ENCODE results near the gene CEP55. TPM values are rescaled to one million over a fixed set of nuclear protein-coding genes. Genes with fewer than 3 reads are reported as not detected.

The CEP55 gene
- total and polyA plus RNA-seq, 4 donors, result under 0.01 to 4.1 (median 0.46) TPM

DNA sequence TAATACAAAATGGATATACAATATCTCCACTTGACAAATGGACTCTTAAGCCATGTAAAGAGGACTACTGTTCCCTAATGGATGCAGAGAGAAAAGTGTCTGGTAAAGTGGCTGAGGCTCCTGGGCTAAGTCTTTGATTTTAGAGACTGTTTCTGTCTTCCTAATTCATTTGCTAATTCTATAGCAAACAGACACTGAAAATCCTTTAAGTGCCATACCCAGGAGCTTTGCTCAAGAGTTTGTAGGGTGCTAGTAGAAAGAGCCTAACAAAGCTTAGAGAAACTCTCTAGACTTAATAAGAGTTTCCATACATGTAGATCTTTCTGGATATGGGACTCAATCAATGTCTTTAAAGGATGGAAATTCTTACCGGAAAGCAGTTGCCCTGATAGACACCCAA lies 16.7 kb downstream of the CEP55 start:
- 57% methylated on average over 1 of the region's 1 CpG for WGBS
- no peak for DNase-seq (ENCODE audit: low spot score)
- TF ChIP-seq, protein P1, sequence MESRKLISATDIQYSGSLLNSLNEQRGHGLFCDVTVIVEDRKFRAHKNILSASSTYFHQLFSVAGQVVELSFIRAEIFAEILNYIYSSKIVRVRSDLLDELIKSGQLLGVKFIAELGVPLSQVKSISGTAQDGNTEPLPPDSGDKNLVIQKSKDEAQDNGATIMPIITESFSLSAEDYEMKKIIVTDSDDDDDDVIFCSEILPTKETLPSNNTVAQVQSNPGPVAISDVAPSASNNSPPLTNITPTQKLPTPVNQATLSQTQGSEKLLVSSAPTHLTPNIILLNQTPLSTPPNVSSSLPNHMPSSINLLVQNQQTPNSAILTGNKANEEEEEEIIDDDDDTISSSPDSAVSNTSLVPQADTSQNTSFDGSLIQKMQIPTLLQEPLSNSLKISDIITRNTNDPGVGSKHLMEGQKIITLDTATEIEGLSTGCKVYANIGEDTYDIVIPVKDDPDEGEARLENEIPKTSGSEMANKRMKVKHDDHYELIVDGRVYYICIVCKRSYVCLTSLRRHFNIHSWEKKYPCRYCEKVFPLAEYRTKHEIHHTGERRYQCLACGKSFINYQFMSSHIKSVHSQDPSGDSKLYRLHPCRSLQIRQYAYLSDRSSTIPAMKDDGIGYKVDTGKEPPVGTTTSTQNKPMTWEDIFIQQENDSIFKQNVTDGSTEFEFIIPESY (IDR thresholded peaks at IDR 0.05), result no peak
- no peak for TF ChIP-seq FOXA2 (IDR thresholded peaks at IDR 0.05)
- TF ChIP-seq FOXA1 (IDR thresholded peaks at IDR 0.05), result no peak
- TF ChIP-seq, protein P2, sequence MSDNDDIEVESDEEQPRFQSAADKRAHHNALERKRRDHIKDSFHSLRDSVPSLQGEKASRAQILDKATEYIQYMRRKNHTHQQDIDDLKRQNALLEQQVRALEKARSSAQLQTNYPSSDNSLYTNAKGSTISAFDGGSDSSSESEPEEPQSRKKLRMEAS (IDR thresholded peaks at IDR 0.05), result no peak
- no peak for TF ChIP-seq RAD21 (IDR thresholded peaks at IDR 0.05)
- TF ChIP-seq TAF1 (conservative IDR thresholded peaks at IDR 0.05), result no peak
- TF ChIP-seq YY1 (IDR thresholded peaks at IDR 0.05), result no peak
- no peak for TF ChIP-seq GABPA (IDR thresholded peaks at IDR 0.05 in 1 of 2, conservative IDR thresholded peaks at IDR 0.05 in 1 of 2)
- no peak for TF ChIP-seq RXRA (IDR thresholded peaks at IDR 0.05)
- TF ChIP-seq, protein P3, sequence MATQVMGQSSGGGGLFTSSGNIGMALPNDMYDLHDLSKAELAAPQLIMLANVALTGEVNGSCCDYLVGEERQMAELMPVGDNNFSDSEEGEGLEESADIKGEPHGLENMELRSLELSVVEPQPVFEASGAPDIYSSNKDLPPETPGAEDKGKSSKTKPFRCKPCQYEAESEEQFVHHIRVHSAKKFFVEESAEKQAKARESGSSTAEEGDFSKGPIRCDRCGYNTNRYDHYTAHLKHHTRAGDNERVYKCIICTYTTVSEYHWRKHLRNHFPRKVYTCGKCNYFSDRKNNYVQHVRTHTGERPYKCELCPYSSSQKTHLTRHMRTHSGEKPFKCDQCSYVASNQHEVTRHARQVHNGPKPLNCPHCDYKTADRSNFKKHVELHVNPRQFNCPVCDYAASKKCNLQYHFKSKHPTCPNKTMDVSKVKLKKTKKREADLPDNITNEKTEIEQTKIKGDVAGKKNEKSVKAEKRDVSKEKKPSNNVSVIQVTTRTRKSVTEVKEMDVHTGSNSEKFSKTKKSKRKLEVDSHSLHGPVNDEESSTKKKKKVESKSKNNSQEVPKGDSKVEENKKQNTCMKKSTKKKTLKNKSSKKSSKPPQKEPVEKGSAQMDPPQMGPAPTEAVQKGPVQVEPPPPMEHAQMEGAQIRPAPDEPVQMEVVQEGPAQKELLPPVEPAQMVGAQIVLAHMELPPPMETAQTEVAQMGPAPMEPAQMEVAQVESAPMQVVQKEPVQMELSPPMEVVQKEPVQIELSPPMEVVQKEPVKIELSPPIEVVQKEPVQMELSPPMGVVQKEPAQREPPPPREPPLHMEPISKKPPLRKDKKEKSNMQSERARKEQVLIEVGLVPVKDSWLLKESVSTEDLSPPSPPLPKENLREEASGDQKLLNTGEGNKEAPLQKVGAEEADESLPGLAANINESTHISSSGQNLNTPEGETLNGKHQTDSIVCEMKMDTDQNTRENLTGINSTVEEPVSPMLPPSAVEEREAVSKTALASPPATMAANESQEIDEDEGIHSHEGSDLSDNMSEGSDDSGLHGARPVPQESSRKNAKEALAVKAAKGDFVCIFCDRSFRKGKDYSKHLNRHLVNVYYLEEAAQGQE (IDR thresholded peaks at IDR 0.05), result no peak
- TF ChIP-seq, protein P4, sequence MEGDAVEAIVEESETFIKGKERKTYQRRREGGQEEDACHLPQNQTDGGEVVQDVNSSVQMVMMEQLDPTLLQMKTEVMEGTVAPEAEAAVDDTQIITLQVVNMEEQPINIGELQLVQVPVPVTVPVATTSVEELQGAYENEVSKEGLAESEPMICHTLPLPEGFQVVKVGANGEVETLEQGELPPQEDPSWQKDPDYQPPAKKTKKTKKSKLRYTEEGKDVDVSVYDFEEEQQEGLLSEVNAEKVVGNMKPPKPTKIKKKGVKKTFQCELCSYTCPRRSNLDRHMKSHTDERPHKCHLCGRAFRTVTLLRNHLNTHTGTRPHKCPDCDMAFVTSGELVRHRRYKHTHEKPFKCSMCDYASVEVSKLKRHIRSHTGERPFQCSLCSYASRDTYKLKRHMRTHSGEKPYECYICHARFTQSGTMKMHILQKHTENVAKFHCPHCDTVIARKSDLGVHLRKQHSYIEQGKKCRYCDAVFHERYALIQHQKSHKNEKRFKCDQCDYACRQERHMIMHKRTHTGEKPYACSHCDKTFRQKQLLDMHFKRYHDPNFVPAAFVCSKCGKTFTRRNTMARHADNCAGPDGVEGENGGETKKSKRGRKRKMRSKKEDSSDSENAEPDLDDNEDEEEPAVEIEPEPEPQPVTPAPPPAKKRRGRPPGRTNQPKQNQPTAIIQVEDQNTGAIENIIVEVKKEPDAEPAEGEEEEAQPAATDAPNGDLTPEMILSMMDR (IDR thresholded peaks at IDR 0.05; ENCODE audit: low read depth, low read length, missing input control), result no peak
- no peak for TF ChIP-seq JUND (IDR thresholded peaks at IDR 0.05)
- TF ChIP-seq, protein P5, sequence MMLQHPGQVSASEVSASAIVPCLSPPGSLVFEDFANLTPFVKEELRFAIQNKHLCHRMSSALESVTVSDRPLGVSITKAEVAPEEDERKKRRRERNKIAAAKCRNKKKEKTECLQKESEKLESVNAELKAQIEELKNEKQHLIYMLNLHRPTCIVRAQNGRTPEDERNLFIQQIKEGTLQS (IDR thresholded peaks at IDR 0.05), result no peak
- no peak for TF ChIP-seq EGR1 (IDR thresholded peaks at IDR 0.05; ENCODE audit: low read depth in 2 of 2)
- TF ChIP-seq SP1 (IDR thresholded peaks at IDR 0.05), result no peak
- no peak for TF ChIP-seq HNF4A (conservative IDR thresholded peaks at IDR 0.05)
- Histone ChIP-seq H3K9me3 (ENCODE audit: control insufficient read depth in 4 of 4, low read length in 3 of 4) (no peaks in the 10 kb centered on the region), H3K36me3 (ENCODE audit: control insufficient read depth in 4 of 4, insufficient read depth in 3 of 4, low read depth in 1 of 4, low read length in 3 of 4) (no peaks in the 10 kb centered on the region), H3K27me3 (ENCODE audit: control insufficient read depth in 4 of 4, insufficient read depth in 4 of 4, low read length in 3 of 4) (no peaks in the 10 kb centered on the region), H3K27ac (ENCODE audit: low read depth in 1 of 2, low read length in 2 of 2) (no peak overlapping the region), H3K4me1 (ENCODE audit: control insufficient read depth in 4 of 4, insufficient read depth in 4 of 4, low read length in 3 of 4) (no peaks in the 10 kb centered on the region), H3K4me3 (ENCODE audit: low read depth in 1 of 3, low read length in 3 of 3) (no peak overlapping the region), H3K9ac (ENCODE audit: low read depth in 1 of 2, low read length in 2 of 2) (no peak overlapping the region)

DNA sequence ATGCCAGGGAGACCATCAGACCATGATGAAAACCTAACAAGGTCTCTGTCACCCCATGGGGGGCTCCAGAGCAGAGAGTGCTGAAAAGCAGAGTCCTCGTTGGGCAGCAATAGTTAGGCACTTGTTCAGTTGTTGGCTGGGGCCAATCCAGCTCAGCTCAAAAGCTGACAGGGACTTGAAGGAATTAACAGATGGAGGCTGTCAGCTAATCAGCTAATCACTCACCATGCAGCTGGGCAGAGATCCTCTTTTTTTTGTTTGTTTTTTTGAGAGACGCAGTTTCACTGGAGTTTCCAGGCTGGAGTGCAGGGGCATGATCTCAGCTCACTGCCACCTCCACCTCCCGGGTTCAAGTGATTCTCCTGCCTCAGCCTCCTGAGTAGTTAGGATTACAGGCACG lies 18.1 kb downstream of the CEP55 start:
- no peaks in the 10 kb centered on the region for H3K9me3 ChIP-seq (ENCODE audit: control insufficient read depth in 4 of 4, low read length in 3 of 4)

More for the DNA sequence above, 18.1 kb downstream of the CEP55 start:
- TF ChIP-seq, protein P1 (IDR thresholded peaks at IDR 0.05), result no peak
- H3K9ac ChIP-seq (ENCODE audit: low read depth in 1 of 2, low read length in 2 of 2), result no peak overlapping the region
- no peaks in the 10 kb centered on the region for H3K36me3 ChIP-seq (ENCODE audit: control insufficient read depth in 4 of 4, insufficient read depth in 3 of 4, low read depth in 1 of 4, low read length in 3 of 4)
- no peaks in the 10 kb centered on the region for H3K27me3 ChIP-seq (ENCODE audit: control insufficient read depth in 4 of 4, insufficient read depth in 4 of 4, low read length in 3 of 4)
- H3K27ac ChIP-seq (ENCODE audit: low read depth in 1 of 2, low read length in 2 of 2), result no peak overlapping the region
- H3K4me1 ChIP-seq (ENCODE audit: control insufficient read depth in 4 of 4, insufficient read depth in 4 of 4, low read length in 3 of 4), result no peaks in the 10 kb centered on the region
- no peak for DNase-seq (ENCODE audit: low spot score)
- 90% methylated on average over 4 of the region's 4 CpGs for WGBS
- no peak overlapping the region for H3K4me3 ChIP-seq (ENCODE audit: low read depth in 1 of 3, low read length in 3 of 3)
